GM19397 (cell line): ENCODE data around the gene RSRC1.
"Not testable (repeated sequence)": the region's sequence is repeated elsewhere in the genome, so short reads cannot be mapped to it uniquely, and the experiment has no call there.

ENCODE experiments used
- ATAC-seq: cut with Tn5 transposase; IDR thresholded peaks from one replicate; pipeline ENCODE4 v1.9.1; 2021; ENCODE audit warnings: mild to moderate bottlenecking, moderate library complexity; ENCODE audit not compliant: unreplicated experiment

Gene RSRC1

GRCh38 chr3:158455406-158455805 is 345.5 kb downstream of the RSRC1 start:
- no peak for ATAC-seq

GRCh38 chr3:158456114-158456513 is 346.2 kb downstream of the RSRC1 start:
- no peak for ATAC-seq

- no peak for ATAC-seq
These were observed 348.6 kb downstream of the RSRC1 start for GRCh38 chr3:158458464-158458863.

GRCh38 chr3:158460926-158461325 is 351.0 kb downstream of the RSRC1 start:
- no peak for ATAC-seq

- ATAC-seq, result no peak
These were observed 353.7 kb downstream of the RSRC1 start for GRCh38 chr3:158463556-158463955.

- ATAC-seq, result no peak
These were observed 355.2 kb downstream of the RSRC1 start for GRCh38 chr3:158465074-158465473.

- ATAC-seq, result no peak
These were observed 361.2 kb downstream of the RSRC1 start for GRCh38 chr3:158470944-158471638.

- ATAC-seq, result no peak
These were observed 361.9 kb downstream of the RSRC1 start for GRCh38 chr3:158471639-158472294.

- ATAC-seq, result no peak
These were observed 369.2 kb downstream of the RSRC1 start for GRCh38 chr3:158479051-158479450.

- ATAC-seq, result no peak
These were observed 373.9 kb downstream of the RSRC1 start for GRCh38 chr3:158483701-158484235.

GRCh38 chr3:158486200-158486599 is 376.3 kb downstream of the RSRC1 start:
- ATAC-seq, result no peak

- ATAC-seq, result no peak
These were observed 378.8 kb downstream of the RSRC1 start for GRCh38 chr3:158488670-158489069.

- no peak for ATAC-seq
These were observed 379.3 kb downstream of the RSRC1 start for GRCh38 chr3:158489181-158489580.

- no peak for ATAC-seq
These were observed 382.1 kb downstream of the RSRC1 start for GRCh38 chr3:158491968-158492367.

- ATAC-seq, result no peak
These were observed 382.8 kb downstream of the RSRC1 start for GRCh38 chr3:158492685-158493084.

GRCh38 chr3:158493931-158494330 is 384.0 kb downstream of the RSRC1 start:
- ATAC-seq, result no peak

GRCh38 chr3:158494673-158495072 is 384.8 kb downstream of the RSRC1 start:
- no peak for ATAC-seq

GRCh38 chr3:158495398-158495902 is 385.6 kb downstream of the RSRC1 start:
- ATAC-seq, result not testable (repeated sequence)

GRCh38 chr3:158505117-158505516 is 395.2 kb downstream of the RSRC1 start:
- ATAC-seq, result no peak

GRCh38 chr3:158506456-158506855 is 396.6 kb downstream of the RSRC1 start:
- ATAC-seq, result no peak

- ATAC-seq, result no peak
These were observed 398.6 kb downstream of the RSRC1 start for GRCh38 chr3:158508481-158508880.

- no peak for ATAC-seq
These were observed 400.0 kb downstream of the RSRC1 start for GRCh38 chr3:158509891-158510290.
